Fibroblast of villous mesenchyme (primary cell): ENCODE data around the gene SUV39H1. TPM values are rescaled to one million over a fixed set of nuclear protein-coding genes. Genes with fewer than 3 reads are reported as not detected.
"Not testable (repeated sequence)": the region's sequence is repeated elsewhere in the genome, so short reads cannot be mapped to it uniquely, and the experiment has no call there.

ENCODE experiments used
- DNase-seq: peaks from one replicate; pipeline ENCODE4 v3.0.0-alpha.2; 2010; ENCODE audit warnings: low read depth
- H3K4me3 ChIP-seq: 2 replicates; pipeline ENCODE4 v1.5.1; 2011; ENCODE audit warnings: low read depth, mild to moderate bottlenecking, low read length
- total RNA-seq: library from RNA; depleted of rRNA; stranded (reverse); fragments of >200 nt; gene quantifications from 2 replicates; pipeline ENCODE4 v1.2.3, GENCODE V29; 2012
- TF ChIP-seq, protein P1 (sequence below): IDR thresholded peaks from 2 replicates; pipeline ENCODE4 v1.5.1; 2012; ENCODE audit warnings: low read depth, mild to moderate bottlenecking, low read length; ENCODE audit not compliant: insufficient read depth

Gene SUV39H1
- total RNA-seq, 1 donor, result 5.6 TPM

- TF ChIP-seq, protein P1, sequence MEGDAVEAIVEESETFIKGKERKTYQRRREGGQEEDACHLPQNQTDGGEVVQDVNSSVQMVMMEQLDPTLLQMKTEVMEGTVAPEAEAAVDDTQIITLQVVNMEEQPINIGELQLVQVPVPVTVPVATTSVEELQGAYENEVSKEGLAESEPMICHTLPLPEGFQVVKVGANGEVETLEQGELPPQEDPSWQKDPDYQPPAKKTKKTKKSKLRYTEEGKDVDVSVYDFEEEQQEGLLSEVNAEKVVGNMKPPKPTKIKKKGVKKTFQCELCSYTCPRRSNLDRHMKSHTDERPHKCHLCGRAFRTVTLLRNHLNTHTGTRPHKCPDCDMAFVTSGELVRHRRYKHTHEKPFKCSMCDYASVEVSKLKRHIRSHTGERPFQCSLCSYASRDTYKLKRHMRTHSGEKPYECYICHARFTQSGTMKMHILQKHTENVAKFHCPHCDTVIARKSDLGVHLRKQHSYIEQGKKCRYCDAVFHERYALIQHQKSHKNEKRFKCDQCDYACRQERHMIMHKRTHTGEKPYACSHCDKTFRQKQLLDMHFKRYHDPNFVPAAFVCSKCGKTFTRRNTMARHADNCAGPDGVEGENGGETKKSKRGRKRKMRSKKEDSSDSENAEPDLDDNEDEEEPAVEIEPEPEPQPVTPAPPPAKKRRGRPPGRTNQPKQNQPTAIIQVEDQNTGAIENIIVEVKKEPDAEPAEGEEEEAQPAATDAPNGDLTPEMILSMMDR, result no peak
- H3K4me3 ChIP-seq, result no peak overlapping the region
- no peak for DNase-seq
Measured at GRCh38 chrX:48665991-48666390, 30.5 kb upstream of the SUV39H1 start.

DNA sequence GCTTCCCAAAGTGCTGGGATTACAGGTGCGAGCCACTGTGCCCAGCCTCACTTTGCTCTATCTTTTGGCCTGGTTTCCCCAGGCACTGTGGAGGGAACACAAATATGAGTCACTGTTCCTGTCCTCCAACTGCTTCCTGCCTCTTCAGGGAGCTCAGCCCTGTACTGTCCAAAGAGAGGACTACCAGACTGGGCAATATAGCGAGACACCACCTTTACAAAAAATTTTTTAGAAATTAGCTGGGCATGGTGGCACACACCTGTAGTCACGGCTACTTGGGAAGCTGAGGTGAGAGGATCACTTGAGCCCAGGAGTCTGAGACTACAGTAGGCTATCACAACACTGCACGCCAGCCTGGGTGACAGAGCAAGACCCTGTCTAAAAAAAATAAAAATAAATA lies 29.9 kb upstream of the SUV39H1 start:
- H3K4me3 ChIP-seq, result no peak overlapping the region
- TF ChIP-seq, protein P1, result no peak
- DNase-seq, result no peak

- DNase-seq, result no peak
- TF ChIP-seq, protein P1, result no peak
- H3K4me3 ChIP-seq, result no peak overlapping the region
Measured at GRCh38 chrX:48667509-48667908, 29.0 kb upstream of the SUV39H1 start.

- DNase-seq, H3K4me3 ChIP-seq: not testable (repeated sequence)
Measured at GRCh38 chrX:48668187-48668586, 28.3 kb upstream of the SUV39H1 start.

DNA sequence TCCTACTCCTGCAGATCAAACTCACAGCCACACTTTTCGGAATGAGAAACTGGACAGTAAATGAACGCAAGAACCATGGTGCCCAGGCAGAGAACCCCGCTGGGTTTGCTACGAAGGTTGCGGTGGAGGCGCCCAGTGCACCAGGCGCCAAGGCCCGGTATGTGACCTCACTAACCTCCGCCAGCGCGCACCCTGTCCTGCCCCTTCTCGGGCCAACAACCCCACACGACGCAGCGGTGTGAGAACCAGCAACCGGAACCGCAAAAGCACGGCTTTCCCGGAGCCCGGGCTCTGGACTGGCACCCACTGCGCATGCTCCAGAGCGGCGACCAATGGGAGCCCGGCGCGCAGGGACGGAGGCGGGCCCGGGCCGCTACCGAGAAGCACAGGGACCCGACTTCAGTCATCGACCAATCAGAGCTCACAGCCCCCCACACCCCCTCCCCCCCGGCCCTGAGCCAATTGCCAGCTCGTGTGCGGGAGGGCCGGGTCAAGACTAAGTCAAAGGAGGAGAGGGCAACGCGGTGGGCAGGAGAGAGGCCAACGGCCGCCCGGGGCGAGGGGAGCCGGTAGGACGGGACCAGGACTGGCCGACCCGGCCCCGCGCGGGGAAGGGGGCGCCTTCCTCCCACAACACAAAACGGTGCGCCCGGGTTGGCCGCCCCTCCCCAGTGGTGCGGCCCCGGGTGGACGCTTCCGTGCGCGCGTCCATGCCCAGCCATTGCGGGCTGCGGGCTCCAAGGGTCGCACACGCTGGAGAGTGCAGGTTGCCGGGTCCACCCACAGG lies 20.2 kb upstream of the SUV39H1 start:
- DNase-seq, result peak; percentile 81
- H3K4me3 ChIP-seq, result peak overlapping the region; percentile 71
- TF ChIP-seq, protein P1, result no peak

GRCh38 chrX:48676893-48677270 lies 19.7 kb upstream of the SUV39H1 start:
- H3K4me3 ChIP-seq, result peak overlapping the region; percentile 71
- DNase-seq, result no peak
- TF ChIP-seq, protein P1, result no peak

GRCh38 chrX:48677516-48677915 lies 19.0 kb upstream of the SUV39H1 start:
- no peak for DNase-seq
- TF ChIP-seq, protein P1, result no peak
- H3K4me3 ChIP-seq, result no peak overlapping the region

DNA sequence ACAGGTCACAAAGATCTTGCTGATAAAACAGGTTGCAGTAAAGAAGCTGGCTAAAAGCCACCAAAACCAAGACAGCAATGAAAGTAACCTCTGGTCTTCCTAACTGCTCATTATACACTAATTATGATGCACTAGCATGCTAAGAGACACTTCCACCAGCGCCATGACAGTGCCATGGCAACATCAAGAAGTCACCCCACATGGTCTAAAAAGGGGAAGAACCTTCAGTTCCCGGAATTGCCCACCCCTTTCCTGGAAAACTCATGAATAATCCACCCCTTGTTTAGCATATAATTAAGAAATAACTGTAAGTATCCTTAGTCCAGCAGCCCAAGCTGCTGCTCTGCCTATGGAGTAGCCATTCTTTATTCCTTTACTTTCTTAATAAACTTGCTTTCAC lies 16.1 kb upstream of the SUV39H1 start:
- not testable (repeated sequence) for H3K4me3 ChIP-seq, DNase-seq

- not testable (repeated sequence) for DNase-seq, H3K4me3 ChIP-seq
Measured at GRCh38 chrX:48680925-48681324, 15.6 kb upstream of the SUV39H1 start.
